Neural crest cell (in vitro differentiated cells): Measurements from ENCODE around the gene MYLK4. TPM values are rescaled to one million over a fixed set of nuclear protein-coding genes. Genes with fewer than 3 reads are reported as not detected.

ENCODE experiments used
- DNase-seq: peaks from one replicate; pipeline ENCODE4 v3.0.0; 2021; ENCODE audit warnings: low read depth, mixed read lengths, low spot score
- H3K27ac Mint-ChIP-seq: one replicate; pipeline ENCODE4 v1.8.0; 2021; ENCODE audit warnings: mild to moderate bottlenecking, mixed read lengths; ENCODE audit not compliant: unreplicated experiment
- H3K27me3 Mint-ChIP-seq: 2 replicates; pipeline ENCODE4 v1.8.0; 2021; ENCODE audit warnings: low read depth, mild to moderate bottlenecking, mixed read lengths
- H3K36me3 Mint-ChIP-seq: 2 replicates; pipeline ENCODE4 v1.8.0; 2021; ENCODE audit warnings: low read depth, mild to moderate bottlenecking, mixed read lengths
- H3K4me1 Mint-ChIP-seq: 2 replicates; pipeline ENCODE4 v1.8.0; 2021; ENCODE audit warnings: mixed read lengths
- H3K4me3 Mint-ChIP-seq: one replicate; pipeline ENCODE4 v1.8.0; 2021; ENCODE audit warnings: mild to moderate bottlenecking, mixed read lengths
- H3K9me3 Mint-ChIP-seq: 2 replicates; pipeline ENCODE4 v1.8.0; 2021; ENCODE audit warnings: mixed read lengths
- CTCF ChIP-seq: fragments of 200-600 bp; sonication (generic); conservative IDR thresholded peaks from 2 replicates; pipeline ENCODE4 v1.5.0; 2021; ENCODE audit warnings: antibody characterized with exemption, mild to moderate bottlenecking
- total RNA-seq: library from RNA; stranded (reverse); gene quantifications from 2 replicates; pipeline ENCODE4 v1.2.1, GENCODE V29; 2021

The MYLK4 gene
- total RNA-seq, 1 donor from 2014 or later = 0.96 TPM

- Mint-ChIP-seq H3K27me3 (no peaks in the 10 kb centered on the region), H3K27ac (no peak overlapping the region), H3K9me3 (no peaks in the 10 kb centered on the region)
Observed at GRCh38 chr6:2663123-2663522, 87.6 kb downstream of the MYLK4 start.

GRCh38 chr6:2661651-2662050 is 89.1 kb downstream of the MYLK4 start:
- H3K27me3 Mint-ChIP-seq = no peaks in the 10 kb centered on the region
- H3K4me1 Mint-ChIP-seq = no peaks in the 10 kb centered on the region
- DNase-seq = no peak
- TF ChIP-seq CTCF = no peak
- no peak overlapping the region for H3K4me3 Mint-ChIP-seq
- H3K36me3 Mint-ChIP-seq = no peaks in the 10 kb centered on the region
- H3K9me3 Mint-ChIP-seq = no peaks in the 10 kb centered on the region
- no peak overlapping the region for H3K27ac Mint-ChIP-seq

More at GRCh38 chr6:2663123-2663522, 87.6 kb downstream of the MYLK4 start:
- H3K36me3 Mint-ChIP-seq = no peaks in the 10 kb centered on the region
- no peak for TF ChIP-seq CTCF
- no peak overlapping the region for H3K4me3 Mint-ChIP-seq
- DNase-seq = no peak
- no peaks in the 10 kb centered on the region for H3K4me1 Mint-ChIP-seq

GRCh38 chr6:2659882-2660281 is 90.8 kb downstream of the MYLK4 start:
- TF ChIP-seq CTCF = no peak
- Mint-ChIP-seq H3K4me3 (no peak overlapping the region), H3K9me3 (no peaks in the 10 kb centered on the region), H3K4me1 (no peaks in the 10 kb centered on the region), H3K27ac (no peak overlapping the region), H3K36me3 (no peaks in the 10 kb centered on the region), H3K27me3 (no peaks in the 10 kb centered on the region)
- DNase-seq = no peak

GRCh38 chr6:2659381-2659780 is 91.3 kb downstream of the MYLK4 start:
- Mint-ChIP-seq H3K27me3 (no peaks in the 10 kb centered on the region), H3K4me1 (no peaks in the 10 kb centered on the region), H3K9me3 (no peaks in the 10 kb centered on the region), H3K27ac (no peak overlapping the region), H3K4me3 (no peak overlapping the region), H3K36me3 (no peaks in the 10 kb centered on the region)
- no peak for DNase-seq
- TF ChIP-seq CTCF = no peak

GRCh38 chr6:2658788-2659187 is 91.9 kb downstream of the MYLK4 start:
- DNase-seq = no peak
- no peaks in the 10 kb centered on the region for H3K4me1 Mint-ChIP-seq
- H3K27me3 Mint-ChIP-seq = no peaks in the 10 kb centered on the region
- peaks cover 1% of the 10 kb centered on the region for H3K9me3 Mint-ChIP-seq
- H3K36me3 Mint-ChIP-seq = no peaks in the 10 kb centered on the region
- H3K4me3 Mint-ChIP-seq = no peak overlapping the region
- no peak overlapping the region for H3K27ac Mint-ChIP-seq
- TF ChIP-seq CTCF = no peak
